Activated CD8-positive, alpha-beta memory T cell treated with anti-CD3 and anti-CD28 coated beads for 1 hour (primary cell): ENCODE measurements around the gene NTRK2.

Experiments used
- DNase-seq, 2 donors: peaks; one replicate each; pipeline ENCODE4 v3.0.0-alpha.2; 2020; ENCODE audit warnings: low read depth in 1 of 2; ENCODE audit errors: extremely low read depth in 1 of 2

Gene NTRK2

GRCh38 chr9:84669288-84670137 is at the start of gene NTRK2:
Gene NTRK2, plus strand, starts transcription at chr9:84669729. Its CDS starts 1,020 bp downstream, at chr9:84670749.
- DNase-seq: no peak

- no peak for DNase-seq
Observed at GRCh38 chr9:84620338-84620737, 49.2 kb upstream of the NTRK2 start.

DNA sequence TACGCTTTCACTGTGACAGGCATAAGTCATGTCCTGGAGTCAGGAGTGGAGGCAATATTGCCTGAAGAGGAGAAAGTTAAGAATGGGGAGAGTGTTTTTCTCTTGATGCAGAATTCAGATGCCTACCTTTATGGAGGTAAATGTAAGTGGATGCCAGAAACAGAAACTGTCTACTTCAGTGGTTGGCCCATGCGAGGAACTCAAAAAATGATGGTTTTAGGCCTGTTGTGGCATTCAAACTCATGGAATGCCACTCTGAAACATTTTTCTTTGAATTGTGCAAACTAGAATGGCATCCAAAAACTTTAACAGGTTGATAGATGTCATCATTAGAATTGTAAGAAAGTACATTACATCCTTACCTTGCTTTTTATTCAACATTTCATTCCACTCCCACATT is 47.7 kb upstream of the NTRK2 start:
- DNase-seq: no peak

- DNase-seq: no peak
Observed at GRCh38 chr9:84622981-84623380, 46.5 kb upstream of the NTRK2 start.

- no peak for DNase-seq
Observed at GRCh38 chr9:84636436-84636835, 33.1 kb upstream of the NTRK2 start.

DNA sequence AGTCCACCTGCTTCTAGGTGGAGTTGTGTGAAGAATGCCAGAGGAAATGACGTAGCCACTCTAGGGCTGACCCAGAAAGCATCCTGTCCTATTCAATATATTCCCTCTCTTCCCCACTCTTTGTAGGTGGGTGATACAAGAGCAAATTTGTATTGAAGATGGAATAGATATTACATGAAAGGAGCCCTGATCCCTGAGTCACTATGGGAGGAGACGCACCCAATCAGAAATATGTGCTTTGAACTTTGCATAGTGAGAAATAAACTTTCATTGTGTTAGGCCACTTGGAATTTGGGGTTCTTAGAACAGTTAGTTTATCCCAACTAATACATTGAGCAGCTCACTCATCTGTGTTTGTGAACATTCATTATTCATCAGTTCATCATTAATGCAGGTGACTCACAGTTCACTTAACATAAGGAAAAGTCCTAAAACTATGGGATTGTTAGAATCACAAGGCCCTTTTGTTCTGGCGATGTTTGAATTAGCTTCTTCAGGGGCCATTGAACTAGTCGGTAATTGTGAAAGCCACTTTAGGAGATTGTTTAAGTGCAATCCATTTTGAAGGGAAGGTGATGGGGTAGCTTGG is 26.9 kb upstream of the NTRK2 start:
- DNase-seq: no peak

GRCh38 chr9:84647699-84648098 is 21.8 kb upstream of the NTRK2 start:
- DNase-seq: no peak

DNA sequence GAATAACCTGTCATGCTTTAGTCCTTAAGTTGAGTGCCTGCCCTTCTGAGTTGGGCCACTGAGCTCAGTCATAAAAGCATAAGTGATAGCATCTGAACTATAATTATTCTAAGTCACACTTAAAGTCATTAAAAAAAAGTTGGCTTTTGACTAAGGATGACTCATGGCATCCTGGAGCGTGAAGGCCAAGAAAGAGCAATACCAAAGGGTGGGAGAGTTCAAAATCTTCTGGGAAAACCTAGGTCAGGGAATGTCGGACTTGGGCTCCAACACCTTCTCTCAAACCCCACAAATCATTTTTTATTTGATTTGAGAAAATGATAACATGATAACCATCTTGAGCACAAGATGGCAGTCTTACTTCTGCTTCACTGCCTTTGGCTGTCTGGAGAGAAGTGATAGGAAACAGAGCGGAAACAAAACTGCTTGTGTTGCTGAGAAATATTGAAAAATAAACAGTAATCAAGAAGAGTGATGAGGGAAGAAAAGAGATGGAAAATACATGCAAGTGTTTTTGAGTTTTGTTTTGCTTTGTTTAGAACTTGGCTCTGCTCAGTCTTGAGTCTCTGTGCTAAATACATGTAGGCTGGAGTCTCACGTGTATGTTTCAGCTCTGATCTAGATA is 16.9 kb upstream of the NTRK2 start:
- no peak for DNase-seq

DNA sequence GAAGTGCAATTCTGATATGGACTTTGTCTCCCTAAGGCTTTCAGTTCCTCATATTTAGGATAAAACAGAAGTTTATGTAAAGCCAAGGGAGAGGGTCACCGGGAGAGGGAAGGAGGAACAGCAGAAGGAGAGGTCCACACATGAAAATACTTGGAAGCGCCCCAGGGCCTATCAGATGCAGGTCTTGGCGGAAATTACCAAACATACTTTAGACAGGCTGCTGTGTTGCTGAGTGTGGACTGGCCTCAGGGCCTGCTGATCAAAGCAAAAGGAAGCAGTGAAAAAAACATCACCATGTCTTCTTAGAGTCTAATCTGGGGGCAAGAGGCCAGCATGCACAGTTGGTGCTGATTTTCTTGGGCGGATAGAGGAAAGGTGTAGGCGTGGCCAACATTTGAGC is 14.1 kb upstream of the NTRK2 start:
- no peak for DNase-seq

DNA sequence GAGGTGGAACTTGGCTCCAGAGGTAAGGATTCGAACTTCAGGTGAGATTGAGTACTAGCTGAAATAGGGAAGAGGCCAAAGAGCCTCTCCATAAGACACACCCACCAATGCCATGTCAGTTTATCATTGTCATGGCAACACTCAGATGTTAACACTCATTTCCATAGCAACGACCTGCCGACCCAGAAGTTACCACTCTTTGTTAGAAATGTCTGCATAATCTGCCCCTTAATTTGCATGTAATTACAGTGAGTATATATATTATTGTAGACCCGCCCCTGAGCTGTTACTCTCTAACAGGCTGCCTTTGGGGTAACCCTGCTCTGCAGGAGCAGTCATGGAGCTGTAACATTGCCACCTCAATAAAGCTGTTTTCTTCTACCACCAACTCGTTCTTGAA is 10.2 kb upstream of the NTRK2 start:
- DNase-seq: no peak

- DNase-seq: no peak
Observed at GRCh38 chr9:84659773-84660172, 9.8 kb upstream of the NTRK2 start.

- no peak for DNase-seq
Observed at GRCh38 chr9:84667571-84668195, 1.8 kb upstream of the NTRK2 start.

- DNase-seq: no peak
Observed at GRCh38 chr9:84668196-84669012, 1.1 kb upstream of the NTRK2 start.

GRCh38 chr9:84669013-84669287 is 579 bp upstream of the NTRK2 start:
- DNase-seq: no peak

GRCh38 chr9:84670138-84671041 is 861 bp downstream of the NTRK2 start:
- no peak for DNase-seq

GRCh38 chr9:84671586-84672521 is 2.3 kb downstream of the NTRK2 start:
- no peak for DNase-seq

- no peak for DNase-seq
Observed at GRCh38 chr9:84673806-84674205, 4.3 kb downstream of the NTRK2 start.

GRCh38 chr9:84677080-84677479 is 7.6 kb downstream of the NTRK2 start:
- no peak for DNase-seq

DNA sequence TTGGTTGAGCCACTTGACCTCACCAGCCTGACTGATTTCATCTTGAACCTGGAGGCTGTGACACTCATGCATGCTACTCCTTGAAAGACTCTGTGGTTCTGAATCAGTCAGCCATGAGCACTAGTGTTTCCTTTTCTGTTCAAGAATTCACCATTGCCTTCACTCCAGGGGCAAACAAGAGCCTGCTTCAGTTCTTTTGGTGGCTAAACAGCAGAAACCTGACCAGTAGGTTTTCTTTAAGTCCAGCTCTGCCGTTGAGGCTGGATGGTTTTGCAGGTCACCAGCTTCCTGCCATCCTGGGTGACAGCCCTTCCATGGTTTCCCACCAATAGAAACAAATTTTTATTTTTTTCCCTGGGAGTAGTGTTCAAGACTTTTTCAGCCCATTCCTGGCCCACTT is 10.0 kb downstream of the NTRK2 start:
- no peak for DNase-seq
